ENCODE data around the gene BBLN. TPM values are rescaled to one million over a fixed set of nuclear protein-coding genes. Genes with fewer than 3 reads are reported as not detected.
"Not testable (repeated sequence)": the region's sequence is repeated elsewhere in the genome, so short reads cannot be mapped to it uniquely, and the experiment has no call there.

The BBLN gene, protein sequence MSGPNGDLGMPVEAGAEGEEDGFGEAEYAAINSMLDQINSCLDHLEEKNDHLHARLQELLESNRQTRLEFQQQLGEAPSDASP
- total RNA-seq (10 to 100 TPM; 47.7 to 48.2 TPM), polyA plus RNA-seq (100 to 1,000 TPM; 116 to 122 (median 121) TPM), total RNA-seq (22.6 to 50.4 (median 32.2) reads per million in 6 experiments)

DNA sequence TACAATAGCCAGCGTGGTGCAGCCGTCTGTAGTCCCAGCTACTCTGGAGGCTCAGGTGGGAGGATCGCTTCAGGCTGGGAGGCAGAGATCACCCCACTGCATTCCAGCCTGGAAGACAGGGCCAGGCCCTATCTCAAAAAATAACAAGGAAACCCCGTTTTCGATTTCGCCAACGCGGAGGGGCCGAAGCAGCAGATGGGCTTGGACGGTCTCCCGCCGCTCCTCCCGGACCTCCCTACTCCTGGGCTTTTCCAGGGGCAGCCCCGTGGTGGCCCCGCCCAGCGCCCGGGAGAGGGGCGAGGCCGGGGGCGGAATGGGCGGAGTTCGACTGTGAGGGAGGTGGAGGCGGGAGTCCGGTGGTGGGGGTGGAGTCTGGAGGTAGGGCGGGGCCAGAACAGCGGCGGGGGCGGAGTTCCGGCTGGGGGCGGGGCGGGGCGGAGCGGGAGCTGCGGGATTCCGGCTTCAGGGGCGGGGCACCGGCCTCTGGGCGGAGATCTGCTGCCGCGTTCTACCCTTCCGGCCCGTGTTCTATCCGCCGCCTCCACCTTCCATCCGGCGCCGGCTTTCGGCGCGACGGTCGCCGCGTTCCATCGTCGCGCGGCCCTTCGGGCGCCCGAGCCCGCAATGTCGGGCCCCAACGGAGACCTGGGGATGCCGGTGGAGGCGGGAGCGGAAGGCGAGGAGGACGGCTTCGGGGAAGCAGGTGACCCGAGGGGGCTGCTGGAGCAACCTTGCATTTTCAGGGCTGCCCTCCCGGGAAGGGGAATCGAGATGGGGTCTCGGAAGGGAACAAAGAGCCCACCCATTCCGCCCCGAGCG lies at the start of gene BBLN:
Gene BBLN (plus strand): TSS at position 482 of the 819 bp plus-strand sequence. CDS start 143 bp downstream, at position 625.
- ATAC-seq (peak; percentile 81 to 87), DNase-seq (peak; percentile 84 to 94 (median 89))
- Mint-ChIP-seq H3K9me3 (no peaks in the 10 kb centered on the region), H3K27ac (peak within 1 kb of the TSS; percentile 82 to 96 (median 92)), H3K4me3 (peak within 1 kb of the TSS; percentile 78 to 90 (median 81)), H3K27me3 (no peaks in the 10 kb centered on the region), H3K4me1 (peaks cover 10 to 24% (median 22%) of the 10 kb centered on the region in 4 donors), H3K36me3 (peaks cover 0 to 10% (median 2%) of the 10 kb centered on the region in 3 donors)
- POLR2A ChIA-PET = interaction anchor here (0.6 to 3.2 kb wide), 10 partner anchors 31 to 564 kb away, joined by 3 to 14 read pairs (median 3); partner anchors contain the start of genes CDK9, CIZ1, PTGES2 and URM1

DNA sequence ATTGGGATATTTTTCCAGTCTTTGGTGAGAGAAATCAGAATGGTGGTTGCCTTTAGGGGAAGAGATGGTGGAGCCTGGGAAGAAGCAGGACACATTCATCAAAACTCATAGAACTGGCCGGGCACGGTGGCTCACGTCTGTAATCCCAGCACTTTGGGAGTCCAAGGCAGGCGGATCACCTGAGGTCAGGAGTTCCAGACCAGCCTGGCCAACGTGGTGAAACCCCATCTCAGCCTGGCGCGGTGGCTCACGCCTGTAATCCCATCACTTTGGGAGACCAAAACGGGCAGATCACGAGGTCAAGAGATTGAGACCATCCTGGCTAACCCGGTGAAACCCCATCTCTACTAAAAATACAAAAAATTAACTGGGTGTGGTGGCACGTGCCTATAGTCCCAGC lies 48.3 kb upstream of the BBLN start:
- POLR2A ChIA-PET = interaction anchor here (0.8 kb wide), 2 partner anchors 14 to 44 kb away, joined by 3 to 7 read pairs; partner anchors contain the start of gene SLC25A25
- not testable (repeated sequence) for H3K27me3 Mint-ChIP-seq, H3K4me3 Mint-ChIP-seq, ATAC-seq, H3K9me3 Mint-ChIP-seq
- Mint-ChIP-seq H3K36me3 (peaks cover 0 to 52% (median 6%) of the 10 kb centered on the region in 3 donors), H3K4me1 (peaks cover 7 to 20% (median 11%) of the 10 kb centered on the region in 4 donors), H3K27ac (peak overlapping the region in 1 of 10 donors; percentile 34)
- peak in 1 of 10 donors; percentile 16 for DNase-seq

DNA sequence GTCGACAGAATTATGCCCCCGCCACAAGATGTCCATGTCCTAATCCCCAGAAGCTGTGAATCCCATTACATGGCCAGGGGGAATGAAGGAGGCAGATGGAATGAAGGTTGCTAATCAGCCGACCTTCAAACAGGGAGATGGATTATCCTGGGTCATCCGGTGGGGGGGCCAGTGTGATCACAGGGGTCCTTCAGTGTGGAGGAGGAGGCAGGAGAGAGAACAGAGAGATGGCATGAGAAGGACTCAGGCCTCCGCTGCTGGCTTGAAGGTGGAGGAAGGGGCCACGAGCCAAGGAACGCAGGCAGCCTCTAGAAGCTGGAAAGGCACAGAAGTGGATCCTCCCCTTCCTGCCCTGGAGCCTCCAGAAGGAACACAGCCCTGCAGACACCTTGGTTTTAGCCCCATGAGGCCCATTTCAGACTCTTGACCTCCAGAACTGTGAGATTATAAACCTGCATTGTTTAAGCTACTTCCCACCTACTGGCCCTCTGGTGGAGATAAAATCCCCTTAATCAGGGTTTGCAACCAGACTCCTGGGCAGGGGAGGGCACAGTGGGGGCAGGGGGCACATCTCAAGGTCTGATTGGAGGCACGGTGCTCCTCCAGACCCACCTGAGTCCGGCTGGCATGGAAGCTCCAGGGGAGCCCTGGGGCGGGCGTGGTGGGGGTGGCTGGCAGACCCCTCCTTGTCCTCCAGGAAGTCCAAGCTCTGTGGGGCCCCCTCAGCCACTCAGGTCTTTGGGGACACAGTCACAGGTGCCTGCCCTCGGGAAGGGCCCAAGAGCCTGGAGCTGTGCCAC lies 46.3 kb upstream of the BBLN start:
- DNase-seq (no peak), ATAC-seq (no peak)
- Mint-ChIP-seq H3K36me3 (peaks cover 0 to 38% (median 6%) of the 10 kb centered on the region in 3 donors), H3K9me3 (no peaks in the 10 kb centered on the region), H3K4me1 (peaks cover 7 to 27% (median 15%) of the 10 kb centered on the region in 4 donors), H3K27ac (peak overlapping the region in 2 of 10 donors; percentile 24 to 70), H3K4me3 (no peak overlapping the region), H3K27me3 (no peaks in the 10 kb centered on the region)
- POLR2A ChIA-PET = interaction anchor here (0.6 to 1.7 kb wide), 5 partner anchors 9 to 299 kb away, joined by 3 to 5 read pairs (median 4); no protein-coding TSS in a partner anchor

DNA sequence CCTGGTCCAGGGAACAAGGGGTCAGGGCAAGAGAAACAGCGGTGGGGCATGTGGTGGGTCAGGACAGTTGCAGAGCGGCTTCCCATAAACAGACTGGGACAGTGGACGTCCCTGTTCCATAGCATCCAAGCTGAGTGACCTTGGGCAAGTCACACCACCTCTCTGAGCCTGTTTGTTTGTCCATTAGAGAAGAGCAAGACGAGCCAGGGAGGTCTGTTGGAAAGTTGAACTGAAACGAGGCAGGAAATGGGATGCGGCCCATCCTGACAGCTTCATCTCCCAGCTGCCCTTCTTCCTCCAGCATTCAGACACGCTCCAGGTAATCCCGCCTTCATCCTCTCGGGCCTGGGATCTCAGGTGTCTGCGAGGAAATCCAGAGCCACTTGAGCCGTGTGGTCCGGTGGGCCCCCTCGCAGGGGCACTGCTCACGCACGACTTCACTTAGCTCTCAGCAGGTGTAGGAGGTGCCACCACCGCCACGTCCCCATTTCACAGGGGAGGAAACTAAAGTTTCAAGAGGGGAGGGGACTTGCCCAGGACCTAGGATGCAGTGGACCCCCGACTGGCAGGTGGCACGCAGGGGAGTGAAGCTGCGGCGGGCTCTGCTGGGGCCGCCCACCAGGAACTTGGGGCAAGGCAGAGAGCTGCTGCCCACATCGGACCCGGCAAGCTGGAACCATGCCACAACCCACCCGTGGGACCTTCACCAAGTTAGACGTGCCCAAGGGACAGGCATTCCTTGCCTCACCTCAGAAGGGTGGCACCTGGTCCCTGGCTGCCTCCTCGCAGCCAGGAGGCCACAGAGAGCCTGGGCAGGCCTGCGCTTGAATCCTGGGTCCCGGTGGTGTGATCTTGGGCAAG lies 45.5 kb upstream of the BBLN start:
- H3K27me3 Mint-ChIP-seq = no peaks in the 10 kb centered on the region
- H3K4me3 Mint-ChIP-seq = no peak overlapping the region
- H3K9me3 Mint-ChIP-seq = no peaks in the 10 kb centered on the region
- POLR2A ChIA-PET = interaction anchor here (0.8 to 1.7 kb wide), 5 partner anchors 10 to 199 kb away, joined by 4 to 5 read pairs (median 4); no protein-coding TSS in a partner anchor
- ATAC-seq (no peak), DNase-seq (peak in 1 of 10 donors; percentile 41)
- peak overlapping the region in 1 of 10 donors; percentile 38 for H3K27ac Mint-ChIP-seq
- H3K36me3 Mint-ChIP-seq = peaks cover 0 to 29% (median 6%) of the 10 kb centered on the region in 3 donors
- peaks cover 6 to 26% (median 15%) of the 10 kb centered on the region in 4 donors for H3K4me1 Mint-ChIP-seq

DNA sequence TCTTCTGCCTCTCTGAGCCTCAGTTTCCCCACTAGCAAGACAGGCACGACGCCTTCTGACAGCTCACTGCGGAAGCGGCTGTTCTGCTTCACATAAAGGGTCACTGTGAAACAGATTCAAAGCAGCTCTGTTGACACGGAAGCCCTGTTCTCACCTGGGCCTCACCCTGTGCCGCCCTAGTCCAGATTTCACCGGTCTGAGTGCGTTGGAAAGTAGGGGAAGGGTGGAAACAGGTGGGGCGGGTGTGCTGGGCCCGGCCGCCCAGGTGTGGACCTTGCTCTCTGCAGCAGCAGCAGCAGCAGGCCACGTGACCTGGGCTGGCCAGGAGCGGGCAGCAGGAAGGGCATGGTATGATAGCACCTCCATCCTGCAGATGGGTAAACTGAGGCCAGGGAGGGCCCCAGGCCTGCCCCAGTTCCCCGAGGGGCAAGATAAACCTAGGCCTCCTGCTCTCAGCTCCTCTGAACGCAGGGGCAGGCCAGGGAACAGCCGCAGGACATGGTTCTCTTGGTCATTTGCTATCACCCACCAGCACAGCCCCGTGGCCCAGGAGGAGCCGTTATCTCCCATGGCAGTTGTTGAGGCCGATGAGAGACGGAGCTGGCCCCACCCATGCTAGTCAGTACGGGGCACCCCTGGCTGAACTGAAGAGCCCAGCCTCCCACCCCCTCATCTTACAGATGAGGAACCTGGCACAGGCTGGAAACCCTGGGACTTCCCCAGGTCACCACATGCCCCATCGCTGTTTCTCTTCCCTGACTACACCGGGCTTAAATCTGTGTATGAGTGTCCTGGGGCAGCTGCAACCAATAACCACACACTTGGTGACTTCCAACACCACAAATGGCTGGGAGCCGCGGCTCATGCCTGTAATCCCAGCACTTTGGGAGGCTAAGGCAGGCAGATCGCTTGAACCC lies 44.6 kb upstream of the BBLN start:
- Mint-ChIP-seq H3K4me3 (no peak overlapping the region), H3K36me3 (peaks cover 0 to 25% (median 6%) of the 10 kb centered on the region in 3 donors), H3K4me1 (peaks cover 3 to 24% (median 14%) of the 10 kb centered on the region in 4 donors), H3K27me3 (no peaks in the 10 kb centered on the region), H3K27ac (peak overlapping the region in 2 of 10 donors; percentile 35 to 49), H3K9me3 (no peaks in the 10 kb centered on the region)
- ATAC-seq (peak in 1 of 2 donors; percentile 29), DNase-seq (peak in 2 of 10 donors; percentile 31 to 64)
- POLR2A ChIA-PET = interaction anchor here (1.0 to 1.7 kb wide), 4 partner anchors 17 to 199 kb away, joined by 4 to 5 read pairs (median 4); no protein-coding TSS in a partner anchor

GRCh38 chr9:128116104-128117083 lies 43.7 kb upstream of the BBLN start:
- POLR2A ChIA-PET = interaction anchor here (0.6 to 1.1 kb wide), 3 partner anchors 13 to 25 kb away, joined by 3 to 4 read pairs (median 3); no protein-coding TSS in a partner anchor
- Mint-ChIP-seq H3K27ac (peak overlapping the region in 3 of 10 donors; percentile 9 to 49 (median 35)), H3K4me3 (no peak overlapping the region), H3K9me3 (no peaks in the 10 kb centered on the region), H3K36me3 (peaks cover 0 to 22% (median 6%) of the 10 kb centered on the region in 3 donors), H3K4me1 (peaks cover 3 to 24% (median 12%) of the 10 kb centered on the region in 4 donors), H3K27me3 (no peaks in the 10 kb centered on the region)
- DNase-seq (peak in 1 of 10 donors; percentile 60), ATAC-seq (no peak)

- Mint-ChIP-seq H3K4me3 (peak overlapping the region in 5 of 10 donors; percentile 25 to 62 (median 50)), H3K36me3 (peaks cover 0 to 29% (median 6%) of the 10 kb centered on the region in 3 donors), H3K9me3 (no peaks in the 10 kb centered on the region), H3K27me3 (no peaks in the 10 kb centered on the region), H3K27ac (peak overlapping the region in 8 of 10 donors; percentile 18 to 92 (median 47)), H3K4me1 (peaks cover 3 to 24% (median 12%) of the 10 kb centered on the region in 4 donors)
- POLR2A ChIA-PET = interaction anchor here (0.7 to 1.7 kb wide), 6 partner anchors 11 to 142 kb away, joined by 3 to 8 read pairs (median 4); no protein-coding TSS in a partner anchor
- ATAC-seq (peak; percentile 90 to 94), DNase-seq (peak; percentile 86 to 100 (median 94))
Measured at GRCh38 chr9:128117613-128118471, 42.2 kb upstream of the BBLN start.

DNA sequence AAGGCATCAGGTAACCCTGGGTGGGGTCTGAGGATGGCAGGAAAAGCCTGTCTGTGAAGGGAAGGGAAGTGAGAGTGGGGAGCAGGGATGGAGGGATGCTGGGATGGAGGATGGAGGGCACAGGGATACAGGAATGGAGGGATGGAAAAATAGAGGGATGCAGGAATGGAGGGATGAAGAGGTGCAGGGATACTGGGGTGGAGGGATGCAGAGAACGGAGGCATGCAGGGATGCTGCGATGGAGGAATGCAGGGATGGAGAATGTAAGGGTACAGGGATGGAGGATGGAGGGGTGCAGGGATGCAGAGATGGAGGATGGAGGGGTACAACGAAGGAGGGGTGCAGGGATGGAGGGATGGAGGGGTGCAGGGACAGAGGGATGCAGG lies 41.6 kb upstream of the BBLN start:
- H3K9me3 Mint-ChIP-seq = no peaks in the 10 kb centered on the region
- no peak for ATAC-seq
- peak overlapping the region in 1 of 10 donors; percentile 90 for H3K27ac Mint-ChIP-seq
- peaks cover 0 to 31% (median 3%) of the 10 kb centered on the region in 3 donors for H3K36me3 Mint-ChIP-seq
- H3K4me3 Mint-ChIP-seq = no peak overlapping the region
- no peak for DNase-seq
- H3K27me3 Mint-ChIP-seq = no peaks in the 10 kb centered on the region
- POLR2A ChIA-PET = interaction anchor here (0.7 to 1.7 kb wide), 5 partner anchors 10 to 142 kb away, joined by 3 to 8 read pairs (median 3); no protein-coding TSS in a partner anchor
- H3K4me1 Mint-ChIP-seq = peaks cover 3 to 24% (median 12%) of the 10 kb centered on the region in 4 donors
